Liver (tissue), 9 donors: ENCODE measurements around the gene KRTAP5-3. TPM values are rescaled to one million over a fixed set of nuclear protein-coding genes. Genes with fewer than 3 reads are reported as not detected.

Experiments
- DNase-seq: peaks from one replicate; pipeline ENCODE4 v3.0.0-alpha.2; 2017; ENCODE audit warnings: low spot score
- H3K27ac ChIP-seq, 2 donors: one replicate each; pipeline ENCODE4 v1.7.0; 2013; ENCODE audit warnings: inconsistent platforms in 2 of 2, low read length in 2 of 2, control low read depth in 1 of 2, low read depth in 1 of 2, mild to moderate bottlenecking in 1 of 2
- H3K27me3 ChIP-seq, 4 donors: one replicate each; pipeline versions ENCODE4 v1.6.1 to v1.7.0; 2013; ENCODE audit warnings: low read length in 3 of 4, inconsistent platforms in 1 of 4, mild to moderate bottlenecking in 1 of 4, moderate library complexity in 1 of 4; ENCODE audit not compliant: control insufficient read depth in 4 of 4, insufficient read depth in 4 of 4
- H3K36me3 ChIP-seq, 4 donors: one replicate each; pipeline versions ENCODE4 v1.6.1 to v1.7.0; 2013; ENCODE audit warnings: low read length in 3 of 4, mild to moderate bottlenecking in 3 of 4, low read depth in 1 of 4, moderate library complexity in 1 of 4; ENCODE audit not compliant: control insufficient read depth in 4 of 4, insufficient read depth in 3 of 4
- H3K4me1 ChIP-seq, 4 donors: one replicate each; pipeline versions ENCODE4 v1.6.1 to v1.7.0; 2013; ENCODE audit warnings: low read length in 3 of 4, mild to moderate bottlenecking in 3 of 4, moderate library complexity in 1 of 4; ENCODE audit not compliant: control insufficient read depth in 4 of 4, insufficient read depth in 4 of 4
- H3K4me3 ChIP-seq, 3 donors: one replicate each; pipeline versions ENCODE4 v1.6.1 to v1.7.0; 2013; ENCODE audit warnings: low read length in 3 of 3, control low read depth in 1 of 3, low read depth in 1 of 3, mild to moderate bottlenecking in 1 of 3
- H3K9ac ChIP-seq, 2 donors: one replicate each; pipeline ENCODE4 v1.7.0; 2013; ENCODE audit warnings: low read length in 2 of 2, mild to moderate bottlenecking in 2 of 2, moderate library complexity in 2 of 2, control low read depth in 1 of 2, low read depth in 1 of 2
- H3K9me3 ChIP-seq, 4 donors: one replicate each; pipeline versions ENCODE4 v1.6.1 to v1.7.0; 2013; ENCODE audit warnings: low read length in 3 of 4; ENCODE audit not compliant: control insufficient read depth in 4 of 4
- ATF3 ChIP-seq: IDR thresholded peaks from 2 replicates; pipeline ENCODE4 v1.6.1; 2016; ENCODE audit warnings: antibody characterized with exemption
- GABPA ChIP-seq, 2 donors: IDR thresholded peaks in 1 of 2; conservative IDR thresholded peaks in 1 of 2; 2 replicates each; pipeline ENCODE4 v1.6.1; 2016; ENCODE audit warnings: antibody characterized with exemption in 2 of 2, mild to moderate bottlenecking in 1 of 2, moderate library complexity in 1 of 2
- HNF4A ChIP-seq, 2 donors: conservative IDR thresholded peaks; 2 replicates each; pipeline ENCODE4 v1.6.1; 2016; ENCODE audit warnings: antibody characterized with exemption in 2 of 2, mild to moderate bottlenecking in 2 of 2
- HNF4G ChIP-seq: IDR thresholded peaks from 2 replicates; pipeline ENCODE4 v1.6.1; 2016; ENCODE audit warnings: antibody characterized with exemption
- JUND ChIP-seq, 2 donors: IDR thresholded peaks; 2 replicates each; pipeline ENCODE4 v1.6.1; 2016; ENCODE audit warnings: antibody characterized with exemption in 2 of 2
- NR2F2 ChIP-seq: IDR thresholded peaks from 2 replicates; pipeline ENCODE4 v1.6.1; 2016; ENCODE audit warnings: antibody characterized with exemption
- RAD21 ChIP-seq, 2 donors: IDR thresholded peaks; 2 replicates each; pipeline ENCODE4 v1.6.1; 2016; ENCODE audit warnings: antibody characterized with exemption in 2 of 2, mild to moderate bottlenecking in 2 of 2
- REST ChIP-seq: IDR thresholded peaks from 2 replicates; pipeline ENCODE4 v1.6.1; 2016; ENCODE audit warnings: antibody characterized with exemption, mild to moderate bottlenecking
- SP1 ChIP-seq: IDR thresholded peaks from 2 replicates; pipeline ENCODE4 v1.6.1; 2018; ENCODE audit warnings: antibody characterized with exemption, mild to moderate bottlenecking
- TAF1 ChIP-seq: conservative IDR thresholded peaks from 2 replicates; pipeline ENCODE4 v1.6.1; 2016; ENCODE audit warnings: antibody characterized with exemption, mild to moderate bottlenecking
- YY1 ChIP-seq: IDR thresholded peaks from 2 replicates; pipeline ENCODE4 v1.6.1; 2016; ENCODE audit warnings: antibody characterized with exemption, mild to moderate bottlenecking
- ZBTB33 ChIP-seq: IDR thresholded peaks from 2 replicates; pipeline ENCODE4 v1.6.1; 2016; ENCODE audit warnings: antibody characterized with exemption
- WGBS: extraction: QIAGEN DNeasy Blood & Tissue Kit; methylation state at CpG from one replicate; pipeline ENCODE4 v1.1.7; 2013; 5-methylcytosine and 5-hydroxymethylcytosine counted together
- polyA plus RNA-seq, 2 donors: library from polyadenylated mRNA; stranded (reverse) in 1 of 2; unstranded in 1 of 2; fragments of 200-250 nt in 1 of 2; fragments of >200 nt in 1 of 2; fragmentation: Nextera tagmentation in 1 of 2; extraction: Ambion mirVana in 1 of 2; gene quantifications; one replicate each; pipeline versions ENCODE4 v1.2.1 to v1.2.3, GENCODE V29; 2013 to 2015
- total RNA-seq, 2 donors: library from RNA; depleted of rRNA; stranded (reverse); fragments of >200 nt; gene quantifications; one replicate each; pipeline ENCODE4 v1.2.3, GENCODE V29; 2014
- donor health status: healthy.
- donor health status: healthy.
- donor health status: healthy.
- donor health status: healthy.
- donor health status: healthy.

The KRTAP5-3 gene
- total and polyA plus RNA-seq, 4 donors: not detected

GRCh38 chr11:1644601-1645356 is 36.5 kb upstream of the KRTAP5-3 start:
- no peak overlapping the region for H3K9ac ChIP-seq
- no peak for DNase-seq
- H3K27ac ChIP-seq: no peak overlapping the region
- H3K9me3 ChIP-seq: no peaks in the 10 kb centered on the region
- TF ChIP-seq RAD21 (IDR thresholded peaks at IDR 0.05) (no peak), HNF4G (no peak), GABPA (IDR thresholded peaks at IDR 0.05 in 1 of 2, conservative IDR thresholded peaks at IDR 0.05 in 1 of 2) (no peak), YY1 (no peak), JUND (IDR thresholded peaks at IDR 0.05) (no peak), HNF4A (conservative IDR thresholded peaks at IDR 0.05) (no peak), TAF1 (no peak), ZBTB33 (no peak)
- no peaks in the 10 kb centered on the region for H3K36me3 ChIP-seq
- no peaks in the 10 kb centered on the region for H3K27me3 ChIP-seq
- no peaks in the 10 kb centered on the region for H3K4me1 ChIP-seq
- WGBS: 87% methylated on average over 20 of the region's 20 CpGs
- H3K4me3 ChIP-seq: no peak overlapping the region

- Histone ChIP-seq H3K27me3 (no peaks in the 10 kb centered on the region), H3K27ac (no peak overlapping the region), H3K9ac (no peak overlapping the region), H3K4me1 (no peaks in the 10 kb centered on the region), H3K4me3 (no peak overlapping the region), H3K36me3 (no peaks in the 10 kb centered on the region), H3K9me3 (no peaks in the 10 kb centered on the region)
- TF ChIP-seq TAF1 (no peak), HNF4A (conservative IDR thresholded peaks at IDR 0.05) (no peak), REST (no peak), ATF3 (no peak), SP1 (no peak), JUND (IDR thresholded peaks at IDR 0.05) (no peak), NR2F2 (no peak), ZBTB33 (no peak)
- DNase-seq: no peak
- 94% methylated on average over 20 of the region's 20 CpGs for WGBS
Measured at GRCh38 chr11:1643146-1643690, 35.0 kb upstream of the KRTAP5-3 start.
